Hepatocyte (in vitro differentiated cells): ENCODE measurements around the gene GPALPP1. TPM values are rescaled to one million over a fixed set of nuclear protein-coding genes. Genes with fewer than 3 reads are reported as not detected.
"Not testable (repeated sequence)": the region's sequence is repeated elsewhere in the genome, so short reads cannot be mapped to it uniquely, and the experiment has no call there.

ENCODE experiments used
- DNase-seq: peaks from one replicate; pipeline ENCODE4 v3.0.0-alpha.2; 2016; ENCODE audit warnings: low spot score
- H2AFZ ChIP-seq: fragments of 200-600 bp; sonication (generic); 2 replicates; pipeline ENCODE4 v1.6.0; 2016; ENCODE audit warnings: antibody characterized with exemption, mild to moderate bottlenecking
- H3K27ac ChIP-seq: fragments of 200-600 bp; sonication (generic); 2 replicates; pipeline ENCODE4 v1.5.1; 2016; ENCODE audit warnings: mild to moderate bottlenecking
- H3K27me3 ChIP-seq: fragments of 200-600 bp; sonication (generic); 2 replicates; pipeline ENCODE4 v1.6.1; 2016
- H3K36me3 ChIP-seq: fragments of 200-600 bp; sonication (generic); replicated peaks from 2 replicates; pipeline ENCODE4 v1.5.1; 2016; ENCODE audit warnings: low read depth; ENCODE audit not compliant: insufficient read depth
- H3K4me1 ChIP-seq: fragments of 200-600 bp; sonication (generic); 2 replicates; pipeline ENCODE4 v1.5.1; 2016; ENCODE audit warnings: mild to moderate bottlenecking, moderate library complexity; ENCODE audit not compliant: insufficient read depth
- H3K4me2 ChIP-seq: fragments of 200-600 bp; sonication (generic); 2 replicates; pipeline ENCODE4 v1.6.0; 2016
- H3K4me3 ChIP-seq: fragments of 200-600 bp; sonication (generic); 2 replicates; pipeline ENCODE4 v1.5.1; 2016; ENCODE audit warnings: mild to moderate bottlenecking
- H3K79me2 ChIP-seq: fragments of 200-600 bp; sonication (generic); 2 replicates; pipeline ENCODE4 v1.6.0; 2017; ENCODE audit warnings: mild to moderate bottlenecking
- H3K9me2 ChIP-seq: fragments of 200-600 bp; sonication (generic); replicated peaks from 2 replicates; pipeline ENCODE4 v1.6.0; 2017; ENCODE audit warnings: mild to moderate bottlenecking; ENCODE audit not compliant: insufficient read depth
- H3K9me3 ChIP-seq: fragments of 200-600 bp; sonication (generic); 2 replicates; pipeline ENCODE4 v1.5.1; 2016; ENCODE audit warnings: low read depth, mild to moderate bottlenecking
- H4K20me1 ChIP-seq: fragments of 200-600 bp; sonication (generic); 2 replicates; pipeline ENCODE4 v1.6.0; 2016; ENCODE audit warnings: mild to moderate bottlenecking; ENCODE audit not compliant: insufficient read depth, poor library complexity, severe bottlenecking
- EZH2 ChIP-seq: fragments of 200-600 bp; sonication (generic); IDR thresholded peaks from 2 replicates; pipeline ENCODE4 v1.6.1; 2016; ENCODE audit warnings: antibody characterized with exemption, mild to moderate bottlenecking, borderline replicate concordance
- EZH2phosphoT487 ChIP-seq: fragments of 200-600 bp; sonication (generic); IDR thresholded peaks from one replicate; pipeline ENCODE4 v1.6.1; 2018; ENCODE audit warnings: antibody characterized with exemption, mild to moderate bottlenecking, low read depth, moderate library complexity; ENCODE audit not compliant: unreplicated experiment, severe bottlenecking
- WGBS: methylation state at CpG from one replicate; pipeline ENCODE4 v1.1.6; 2016; ENCODE audit warnings: low lambda C conversion rate; ENCODE audit errors: missing lambda C conversion rate; 5-methylcytosine and 5-hydroxymethylcytosine counted together
- polyA plus RNA-seq: library from polyadenylated mRNA; unstranded; fragments of >200 nt; fragmentation: Nextera tagmentation; extraction: Ambion mirVana; gene quantifications from 2 replicates; pipeline ENCODE4 v1.2.1, GENCODE V29; 2016
- total RNA-seq: library from RNA; depleted of rRNA; stranded (reverse); fragments of >200 nt; gene quantifications from 2 replicates; pipeline ENCODE4 v1.2.3, GENCODE V29; 2014
- TF ChIP-seq, protein P1 (sequence below): fragments of 200-600 bp; sonication (generic); IDR thresholded peaks from 2 replicates; pipeline ENCODE4 v1.5.1; 2016; ENCODE audit warnings: antibody characterized with exemption, mild to moderate bottlenecking; ENCODE audit not compliant: poor library complexity

Gene GPALPP1
- total and polyA plus RNA-seq, 2 experiments from 2014 or later = 11.4 to 32.1 TPM

GRCh38 chr13:45007823-45008222 lies 18.5 kb downstream of the GPALPP1 start:
- Histone ChIP-seq H3K4me1 (no peaks in the 10 kb centered on the region), H3K4me3 (no peak overlapping the region), H2AFZ (no peak overlapping the region), H3K27me3 (no peaks in the 10 kb centered on the region), H4K20me1 (no peaks in the 10 kb centered on the region), H3K36me3 (no peaks in the 10 kb centered on the region), H3K79me2 (no peaks in the 10 kb centered on the region), H3K27ac (no peak overlapping the region), H3K9me3 (no peaks in the 10 kb centered on the region), H3K9me2 (no peaks in the 10 kb centered on the region), H3K4me2 (no peak overlapping the region)
- DNase-seq = no peak
- WGBS = 96% methylated on average over 1 of the region's 1 CpG
- no peak for TF ChIP-seq EZH2
- TF ChIP-seq, protein P1, sequence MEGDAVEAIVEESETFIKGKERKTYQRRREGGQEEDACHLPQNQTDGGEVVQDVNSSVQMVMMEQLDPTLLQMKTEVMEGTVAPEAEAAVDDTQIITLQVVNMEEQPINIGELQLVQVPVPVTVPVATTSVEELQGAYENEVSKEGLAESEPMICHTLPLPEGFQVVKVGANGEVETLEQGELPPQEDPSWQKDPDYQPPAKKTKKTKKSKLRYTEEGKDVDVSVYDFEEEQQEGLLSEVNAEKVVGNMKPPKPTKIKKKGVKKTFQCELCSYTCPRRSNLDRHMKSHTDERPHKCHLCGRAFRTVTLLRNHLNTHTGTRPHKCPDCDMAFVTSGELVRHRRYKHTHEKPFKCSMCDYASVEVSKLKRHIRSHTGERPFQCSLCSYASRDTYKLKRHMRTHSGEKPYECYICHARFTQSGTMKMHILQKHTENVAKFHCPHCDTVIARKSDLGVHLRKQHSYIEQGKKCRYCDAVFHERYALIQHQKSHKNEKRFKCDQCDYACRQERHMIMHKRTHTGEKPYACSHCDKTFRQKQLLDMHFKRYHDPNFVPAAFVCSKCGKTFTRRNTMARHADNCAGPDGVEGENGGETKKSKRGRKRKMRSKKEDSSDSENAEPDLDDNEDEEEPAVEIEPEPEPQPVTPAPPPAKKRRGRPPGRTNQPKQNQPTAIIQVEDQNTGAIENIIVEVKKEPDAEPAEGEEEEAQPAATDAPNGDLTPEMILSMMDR = no peak
- TF ChIP-seq EZH2phosphoT487 = no peak

DNA sequence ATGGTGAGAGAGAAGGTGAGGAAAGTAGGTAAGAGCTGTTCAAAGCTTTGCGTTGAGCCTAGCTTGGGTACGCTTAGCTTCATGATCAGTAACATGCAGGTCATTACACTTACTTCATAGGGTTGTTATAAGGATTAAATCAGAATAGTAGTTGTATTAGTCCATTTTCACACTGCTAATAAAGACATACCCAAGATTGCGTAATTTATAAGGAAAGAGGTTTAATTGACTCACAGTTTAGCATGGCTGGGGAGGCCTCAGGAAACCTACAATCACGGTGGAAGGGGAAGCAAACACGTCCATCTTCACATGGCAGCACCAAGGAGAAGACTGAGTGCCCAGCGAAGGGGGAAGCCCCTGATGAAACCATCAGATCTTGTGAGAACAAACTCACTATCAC lies 21.9 kb downstream of the GPALPP1 start:
- H3K36me3 ChIP-seq = no peaks in the 10 kb centered on the region
- H3K4me2 ChIP-seq = no peak overlapping the region
- no peaks in the 10 kb centered on the region for H3K9me3 ChIP-seq
- H2AFZ ChIP-seq = no peak overlapping the region
- H4K20me1 ChIP-seq = no peaks in the 10 kb centered on the region
- no peak overlapping the region for H3K27ac ChIP-seq
- no peak overlapping the region for H3K4me3 ChIP-seq
- DNase-seq = no peak
- H3K27me3 ChIP-seq = no peaks in the 10 kb centered on the region
- WGBS = 98% methylated on average over 6 of the region's 6 CpGs
- H3K9me2 ChIP-seq = no peaks in the 10 kb centered on the region
- no peaks in the 10 kb centered on the region for H3K4me1 ChIP-seq
- no peaks in the 10 kb centered on the region for H3K79me2 ChIP-seq
- TF ChIP-seq, protein P1 = no peak
- TF ChIP-seq EZH2phosphoT487 (no peak), EZH2 (no peak)

GRCh38 chr13:45015300-45015699 lies 26.0 kb downstream of the GPALPP1 start:
- Histone ChIP-seq H3K4me3 (no peak overlapping the region), H3K27ac (no peak overlapping the region), H4K20me1 (no peaks in the 10 kb centered on the region), H3K9me3 (no peaks in the 10 kb centered on the region), H3K4me1 (no peaks in the 10 kb centered on the region), H3K79me2 (no peaks in the 10 kb centered on the region), H3K4me2 (no peak overlapping the region), H3K9me2 (no peaks in the 10 kb centered on the region), H3K27me3 (no peaks in the 10 kb centered on the region), H2AFZ (no peak overlapping the region), H3K36me3 (no peaks in the 10 kb centered on the region)
- 96% methylated on average over 2 of the region's 2 CpGs for whole genome bisulfite sequencing
- DNase-seq = no peak
- TF ChIP-seq EZH2phosphoT487 (no peak), EZH2 (no peak)
- TF ChIP-seq, protein P1 = no peak

DNA sequence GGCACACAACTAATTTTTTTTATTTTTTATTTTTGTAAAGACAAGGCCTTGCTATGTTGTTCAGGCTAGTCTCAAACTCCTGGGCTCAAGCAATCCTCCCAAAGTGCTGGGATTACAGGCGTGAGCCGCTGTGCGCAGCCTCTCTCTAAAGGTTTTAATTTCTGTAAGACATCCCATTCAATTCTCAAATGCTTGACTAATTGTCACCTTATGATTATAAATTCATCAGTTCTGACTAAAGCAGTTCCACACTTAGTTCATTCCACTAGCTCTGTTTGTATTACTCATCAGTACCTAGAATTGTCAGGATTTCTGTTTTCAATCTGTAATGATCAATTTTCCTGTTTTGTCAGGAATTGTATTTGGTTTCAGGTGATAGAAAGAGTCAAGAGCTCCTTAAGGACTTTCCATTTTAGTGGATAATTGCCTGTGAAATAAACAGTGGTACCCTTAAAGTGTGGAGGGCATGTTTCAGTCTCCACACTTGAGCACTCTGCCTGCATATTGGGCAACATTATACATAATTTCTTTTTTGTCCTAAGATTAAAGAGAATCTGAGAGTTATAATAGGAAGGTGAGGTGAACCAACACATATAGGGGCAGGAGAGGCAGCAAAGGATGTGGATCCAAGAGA lies 27.6 kb downstream of the GPALPP1 start:
- Histone ChIP-seq H2AFZ (no peak overlapping the region), H3K9me2 (no peaks in the 10 kb centered on the region), H3K36me3 (no peaks in the 10 kb centered on the region), H3K4me3 (no peak overlapping the region), H3K9me3 (no peaks in the 10 kb centered on the region), H3K4me2 (no peak overlapping the region), H3K27me3 (no peaks in the 10 kb centered on the region), H3K27ac (no peak overlapping the region), H3K4me1 (no peaks in the 10 kb centered on the region), H3K79me2 (no peaks in the 10 kb centered on the region), H4K20me1 (no peaks in the 10 kb centered on the region)
- TF ChIP-seq EZH2 = no peak
- no peak for TF ChIP-seq EZH2phosphoT487
- TF ChIP-seq, protein P1 = no peak
- no peak for DNase-seq
- 99% methylated on average over 3 of the region's 3 CpGs for WGBS

DNA sequence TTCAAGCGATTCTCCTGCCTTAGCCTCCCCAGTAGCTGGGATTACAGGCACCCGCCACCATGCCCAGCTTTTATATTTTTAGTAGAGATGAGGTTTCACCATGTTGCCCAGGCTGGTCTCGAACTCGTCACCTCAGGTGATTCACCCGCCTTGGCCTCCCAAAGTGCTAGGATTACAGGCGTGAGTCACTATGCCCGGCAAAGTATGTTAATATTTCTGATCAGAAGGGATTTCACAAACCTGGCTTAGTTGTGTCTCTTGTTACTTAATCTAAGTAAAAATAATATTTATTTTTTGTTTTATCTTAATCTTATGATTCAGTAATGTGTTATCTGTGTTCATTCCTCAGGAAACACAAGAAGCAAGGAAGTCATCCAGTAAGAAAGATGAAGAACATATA lies 30.6 kb downstream of the GPALPP1 start:
- 94% methylated on average over 7 of the region's 7 CpGs for WGBS
- not testable (repeated sequence) for H2AFZ ChIP-seq, H3K36me3 ChIP-seq, H3K4me2 ChIP-seq, H3K9me3 ChIP-seq, H3K4me3 ChIP-seq, H3K27ac ChIP-seq, H3K9me2 ChIP-seq, H3K79me2 ChIP-seq, DNase-seq, H4K20me1 ChIP-seq, H3K4me1 ChIP-seq, H3K27me3 ChIP-seq
